Measurements from ENCODE around the gene ANK3. TPM values are rescaled to one million over a fixed set of nuclear protein-coding genes. Genes with fewer than 3 reads are reported as not detected.

The ANK3 gene
- polyA plus RNA-seq, 1 donor (not counting 4 experiments of a cell fraction or from before 2014, with no cell fraction given), result 8.3 TPM

- FAIRE-seq (no peak), DNase-seq (ENCODE audit: low read depth, low spot score) (no peak)
- Histone ChIP-seq H2AFZ (ENCODE audit: control insufficient read depth, low read length) (no peak overlapping the region), H4K20me1 (ENCODE audit: control insufficient read depth, extremely low read depth, insufficient read depth, low read length) (no peaks in the 10 kb centered on the region), H3K27me3 (ENCODE audit: control insufficient read depth, extremely low read depth, insufficient read depth, low read length) (no peaks in the 10 kb centered on the region), H3K9me1 (ENCODE audit: control insufficient read depth, extremely low read depth, insufficient read depth, low read length) (no peaks in the 10 kb centered on the region), H3K36me3 (ENCODE audit: control insufficient read depth in 2 of 2, extremely low read depth in 1 of 2, insufficient read depth in 2 of 2, low read length in 2 of 2) (no peaks in the 10 kb centered on the region), H3K79me2 (ENCODE audit: control insufficient read depth, insufficient read depth, low read length) (no peaks in the 10 kb centered on the region), H3K9ac (ENCODE audit: control insufficient read depth, extremely low read depth, insufficient read depth, low read length) (no peak overlapping the region), H3K4me1 (ENCODE audit: control insufficient read depth, extremely low read depth, insufficient read depth, low read length) (peaks cover 9% of the 10 kb centered on the region), H3K9me3 (ENCODE audit: control insufficient read depth, low read depth, low read length) (no peaks in the 10 kb centered on the region), H3K4me3 (ENCODE audit: control insufficient read depth in 2 of 3, extremely low read depth in 1 of 3, insufficient read depth in 2 of 3, low read depth in 1 of 3, low read length in 3 of 3) (no peak overlapping the region), H3K27ac (ENCODE audit: control insufficient read depth, insufficient read depth, low read length) (no peak overlapping the region), H3K4me2 (ENCODE audit: control insufficient read depth, extremely low read depth, insufficient read depth, low read depth, low read length) (no peak overlapping the region)
- no peak for TF ChIP-seq CTCF (optimal IDR thresholded peaks at IDR 0.05 in 1 of 3, IDR thresholded peaks at IDR 0.05 in 1 of 3, conservative IDR thresholded peaks at IDR 0.05 in 1 of 3; ENCODE audit: extremely low read depth in 1 of 3, insufficient read depth in 2 of 3, low read length in 3 of 3)
- dilution Hi-C loops (cut with MboI; ENCODE audit: extremely low pct_ligation_motif_present, low sequenced_read_pairs), result no loop called here
Observed at GRCh38 chr10:59997827-59998525, 391.7 kb downstream of the ANK3 start.

GRCh38 chr10:59995862-59996261 is 393.8 kb downstream of the ANK3 start:
- FAIRE-seq (peak; percentile 49), DNase-seq (ENCODE audit: low read depth, low spot score) (no peak)
- Histone ChIP-seq H3K27ac (ENCODE audit: control insufficient read depth, insufficient read depth, low read length) (no peak overlapping the region), H3K36me3 (ENCODE audit: control insufficient read depth in 2 of 2, extremely low read depth in 1 of 2, insufficient read depth in 2 of 2, low read length in 2 of 2) (no peaks in the 10 kb centered on the region), H3K4me3 (ENCODE audit: control insufficient read depth in 2 of 3, extremely low read depth in 1 of 3, insufficient read depth in 2 of 3, low read depth in 1 of 3, low read length in 3 of 3) (no peak overlapping the region), H4K20me1 (ENCODE audit: control insufficient read depth, extremely low read depth, insufficient read depth, low read length) (no peaks in the 10 kb centered on the region), H3K4me1 (ENCODE audit: control insufficient read depth, extremely low read depth, insufficient read depth, low read length) (peaks cover 23% of the 10 kb centered on the region), H3K4me2 (ENCODE audit: control insufficient read depth, extremely low read depth, insufficient read depth, low read depth, low read length) (no peak overlapping the region), H2AFZ (ENCODE audit: control insufficient read depth, low read length) (no peak overlapping the region), H3K79me2 (ENCODE audit: control insufficient read depth, insufficient read depth, low read length) (no peaks in the 10 kb centered on the region), H3K27me3 (ENCODE audit: control insufficient read depth, extremely low read depth, insufficient read depth, low read length) (no peaks in the 10 kb centered on the region), H3K9me1 (ENCODE audit: control insufficient read depth, extremely low read depth, insufficient read depth, low read length) (no peaks in the 10 kb centered on the region), H3K9me3 (ENCODE audit: control insufficient read depth, low read depth, low read length) (no peaks in the 10 kb centered on the region), H3K9ac (ENCODE audit: control insufficient read depth, extremely low read depth, insufficient read depth, low read length) (no peak overlapping the region)
- dilution Hi-C loops (cut with MboI; ENCODE audit: extremely low pct_ligation_motif_present, low sequenced_read_pairs), result no loop called here
- TF ChIP-seq EZH2 (IDR thresholded peaks at IDR 0.05; ENCODE audit: low read length), result no peak
- no peak for TF ChIP-seq CTCF (optimal IDR thresholded peaks at IDR 0.05 in 1 of 3, IDR thresholded peaks at IDR 0.05 in 1 of 3, conservative IDR thresholded peaks at IDR 0.05 in 1 of 3; ENCODE audit: extremely low read depth in 1 of 3, insufficient read depth in 2 of 3, low read length in 3 of 3)

All from keratinocyte (primary cell).